IPS-20b (cell line): ENCODE measurements around the gene MANEA.
"Not testable (repeated sequence)": the region's sequence is repeated elsewhere in the genome, so short reads cannot be mapped to it uniquely, and the experiment has no call there.

ENCODE experiments used
- H3K27ac ChIP-seq: one replicate; pipeline ENCODE4 v1.5.1; 2013; ENCODE audit warnings: low read length
- H3K27me3 ChIP-seq: 2 replicates; pipeline ENCODE4 v1.6.1; 2013; ENCODE audit warnings: mild to moderate bottlenecking, low read length, inconsistent platforms; ENCODE audit not compliant: insufficient read depth
- H3K36me3 ChIP-seq: 2 replicates; pipeline ENCODE4 v1.6.1; 2013; ENCODE audit warnings: low read depth, mild to moderate bottlenecking, inconsistent platforms, low read length, moderate library complexity; ENCODE audit not compliant: insufficient read depth
- H3K4me1 ChIP-seq: 2 replicates; pipeline ENCODE4 v1.6.1; 2013; ENCODE audit warnings: mild to moderate bottlenecking, control low read depth, inconsistent platforms, low read length, moderate library complexity; ENCODE audit not compliant: insufficient read depth
- H3K4me3 ChIP-seq: 2 replicates; pipeline ENCODE4 v1.5.1; 2013; ENCODE audit warnings: mild to moderate bottlenecking, low read length, inconsistent platforms
- H3K9ac ChIP-seq: 2 replicates; pipeline ENCODE4 v1.6.1; 2013; ENCODE audit warnings: low read depth, mild to moderate bottlenecking, inconsistent platforms, low read length, moderate library complexity
- H3K9me3 ChIP-seq: 2 replicates; pipeline ENCODE4 v1.6.1; 2013; ENCODE audit warnings: mild to moderate bottlenecking, low read depth, low read length, inconsistent platforms; ENCODE audit not compliant: insufficient read depth

Gene MANEA

DNA sequence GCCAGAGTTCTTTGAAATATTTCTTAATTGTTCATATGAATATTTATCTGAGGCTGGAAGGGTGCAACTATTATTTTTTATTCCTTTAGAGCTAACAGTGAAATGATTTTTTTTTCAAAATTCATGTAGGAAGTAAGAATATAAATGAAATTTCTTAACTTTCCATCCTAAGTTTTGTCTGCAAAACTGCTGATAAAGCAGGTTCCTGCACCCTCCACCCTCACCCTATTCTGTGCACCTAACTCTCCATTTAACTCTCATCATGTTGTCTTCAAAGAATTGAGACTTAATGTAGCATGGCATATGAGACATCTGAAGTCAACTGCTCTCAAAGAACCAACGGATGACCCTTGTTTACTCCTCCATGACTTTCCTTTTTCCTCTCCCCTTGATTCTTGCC, 23.5 kb upstream of the MANEA start:
- Histone ChIP-seq H3K27me3 (no peaks in the 10 kb centered on the region), H3K9me3 (no peaks in the 10 kb centered on the region), H3K36me3 (no peaks in the 10 kb centered on the region), H3K9ac (no peak overlapping the region), H3K4me3 (no peak overlapping the region), H3K27ac (no peak overlapping the region), H3K4me1 (no peaks in the 10 kb centered on the region)

DNA sequence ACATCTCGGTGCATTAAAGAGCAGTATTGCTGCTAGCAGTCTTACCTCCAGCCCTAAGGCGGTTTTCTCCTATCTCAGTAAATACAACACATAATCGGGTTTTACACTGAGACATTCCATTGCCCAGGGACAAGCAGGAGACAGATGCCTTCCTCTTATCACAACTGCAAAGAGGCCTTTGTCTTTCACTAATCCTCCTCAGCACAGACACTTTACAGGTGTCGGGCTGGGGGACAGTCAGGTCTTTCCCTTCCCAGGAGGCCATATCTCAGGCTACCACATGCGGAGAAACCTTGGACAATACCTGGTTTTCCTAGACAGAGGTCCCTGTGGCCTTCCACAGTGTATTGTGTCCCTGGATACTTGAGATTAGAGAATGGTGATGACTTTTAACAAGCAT, 16.4 kb upstream of the MANEA start:
- H3K9me3 ChIP-seq, H3K4me3 ChIP-seq, H3K4me1 ChIP-seq, H3K9ac ChIP-seq, H3K27ac ChIP-seq, H3K36me3 ChIP-seq, H3K27me3 ChIP-seq: not testable (repeated sequence)

DNA sequence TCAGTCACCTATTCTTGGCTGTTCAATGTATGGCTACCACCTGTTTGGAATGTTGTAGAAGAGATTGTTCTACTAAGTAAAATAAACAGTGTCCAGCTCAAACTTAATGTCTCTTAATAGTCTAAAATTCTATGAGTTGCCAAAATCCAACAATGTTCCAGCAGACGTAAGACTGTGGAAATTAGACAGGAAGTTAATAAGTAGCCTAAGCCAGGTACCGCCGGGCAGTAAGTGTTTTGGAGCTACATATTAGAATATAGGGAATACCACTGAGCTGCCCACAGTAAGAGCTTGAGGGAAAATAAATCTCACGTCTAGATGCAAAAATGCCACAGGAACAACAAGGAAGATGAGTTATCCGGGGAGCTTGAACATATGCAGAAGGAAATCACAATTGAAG, 7.8 kb upstream of the MANEA start:
- H3K9ac ChIP-seq = no peak overlapping the region
- no peaks in the 10 kb centered on the region for H3K36me3 ChIP-seq
- H3K27me3 ChIP-seq = no peaks in the 10 kb centered on the region
- H3K27ac ChIP-seq = no peak overlapping the region
- no peaks in the 10 kb centered on the region; the same call in 1 of the 2 replicates for H3K4me1 ChIP-seq
- H3K9me3 ChIP-seq = no peaks in the 10 kb centered on the region
- H3K4me3 ChIP-seq = no peak overlapping the region

DNA sequence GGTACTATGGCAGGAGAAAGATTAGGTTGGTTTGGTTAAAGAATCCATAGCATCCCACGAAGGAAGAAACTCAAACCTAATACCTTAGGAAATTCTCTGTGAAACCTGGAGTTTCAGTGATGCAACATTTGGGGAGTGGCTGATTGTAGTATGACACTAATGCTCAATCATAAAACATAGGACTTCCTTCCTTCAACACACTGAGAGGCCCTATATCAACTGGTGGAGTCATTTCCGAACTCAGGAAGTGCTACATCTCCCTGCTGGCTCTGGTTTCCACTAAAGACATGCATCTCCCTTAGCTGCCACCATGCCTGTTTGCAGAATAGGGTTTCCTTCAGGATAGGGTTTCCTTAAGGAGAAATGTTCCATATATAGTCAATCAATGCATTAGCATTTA, 5.2 kb upstream of the MANEA start:
- H3K27me3 ChIP-seq = no peaks in the 10 kb centered on the region
- no peaks in the 10 kb centered on the region; the same call in 1 of the 2 replicates for H3K4me1 ChIP-seq
- H3K36me3 ChIP-seq = no peaks in the 10 kb centered on the region
- no peak overlapping the region for H3K4me3 ChIP-seq
- no peak overlapping the region for H3K9ac ChIP-seq
- H3K9me3 ChIP-seq = no peaks in the 10 kb centered on the region; the same call in 1 of the 2 replicates
- H3K27ac ChIP-seq = no peak overlapping the region

DNA sequence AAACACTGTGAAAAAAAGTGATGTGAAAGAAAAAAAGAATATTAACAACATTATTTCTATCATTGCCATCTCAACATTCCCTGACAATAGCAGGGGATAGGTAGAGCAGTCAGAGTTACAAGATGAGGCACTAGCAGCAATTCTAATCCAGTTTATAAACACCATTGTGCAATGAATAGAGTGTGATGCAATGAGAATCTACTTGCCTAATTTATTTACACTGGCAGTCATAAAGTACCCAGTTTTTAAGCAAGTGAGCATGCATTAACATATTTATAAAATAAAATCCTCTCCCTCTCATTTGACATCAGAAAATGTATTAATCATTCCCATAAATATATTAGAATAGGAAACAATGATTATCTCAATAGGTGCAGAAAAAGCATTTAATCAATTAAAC, 2.5 kb upstream of the MANEA start:
- Histone ChIP-seq H3K36me3 (no peaks in the 10 kb centered on the region), H3K27me3 (no peaks in the 10 kb centered on the region), H3K9ac (no peak overlapping the region), H3K4me1 (peaks cover 3% of the 10 kb centered on the region; the same call in 1 of the 2 replicates), H3K27ac (no peak overlapping the region), H3K9me3 (no peaks in the 10 kb centered on the region; the same call in 1 of the 2 replicates), H3K4me3 (peak overlapping the region; percentile 32; the same call in 1 of the 2 replicates)

DNA sequence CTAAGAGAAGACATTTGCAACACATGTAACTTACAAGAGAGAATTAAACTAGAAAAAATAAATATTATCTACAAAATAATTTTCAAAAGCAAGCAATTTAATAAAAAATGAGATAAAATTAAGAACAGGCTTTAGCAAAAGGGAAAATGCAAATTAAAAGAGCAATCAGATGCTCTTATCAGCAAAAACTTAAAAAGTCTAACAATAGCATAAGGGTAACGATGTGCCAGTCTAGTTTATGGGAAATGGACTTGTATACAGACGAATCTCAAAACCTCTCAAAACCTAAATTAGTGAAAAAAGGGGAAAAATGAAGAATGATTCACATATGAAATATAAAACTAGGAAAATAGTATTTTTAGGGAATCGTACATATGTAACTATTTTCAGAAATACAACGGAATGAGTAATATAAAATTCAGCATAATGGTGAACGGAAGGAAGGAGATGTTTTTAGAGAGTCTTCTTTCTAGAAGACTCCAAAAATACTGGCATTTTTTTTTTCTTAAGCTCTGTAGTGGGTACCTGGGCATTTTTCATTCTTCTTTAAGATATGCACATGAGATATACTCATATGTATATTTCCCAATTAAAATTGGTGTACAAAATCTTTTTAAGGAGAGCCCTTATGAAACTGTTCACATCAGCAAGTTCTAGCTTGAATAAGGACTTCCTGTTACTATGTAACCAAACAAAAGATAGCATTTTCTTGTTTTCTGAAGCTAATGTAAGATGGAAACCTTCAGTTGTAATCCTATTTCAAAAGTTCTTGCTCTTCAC, 927 bp upstream of the MANEA start:
- H3K27me3 ChIP-seq = no peaks in the 10 kb centered on the region

DNA sequence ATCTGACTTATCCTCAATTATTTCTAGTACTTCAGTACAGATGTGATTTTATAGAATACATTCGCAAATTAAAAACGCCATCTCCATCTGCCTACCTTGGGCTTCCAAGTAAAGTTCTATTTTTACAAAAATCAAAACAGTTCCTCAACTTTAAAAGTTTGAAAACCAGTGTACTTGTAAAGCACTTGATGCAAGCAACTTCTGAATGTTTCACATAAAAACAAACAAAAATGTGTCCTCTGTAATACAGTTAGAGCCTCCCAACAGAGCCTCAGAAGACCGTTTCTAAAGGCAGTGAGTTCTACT, 384 bp upstream of the MANEA start:
- peak overlapping the region; percentile 16 for H3K27ac ChIP-seq

More for the DNA sequence above, 927 bp upstream of the MANEA start:
- peak overlapping the region; percentile 16 for H3K27ac ChIP-seq
- peak overlapping the region; percentile 98 for H3K4me3 ChIP-seq
- no peaks in the 10 kb centered on the region for H3K36me3 ChIP-seq
- no peaks in the 10 kb centered on the region; the same call in 1 of the 2 replicates for H3K9me3 ChIP-seq
- peaks cover 3% of the 10 kb centered on the region; the same call in 1 of the 2 replicates for H3K4me1 ChIP-seq
- peak overlapping the region; percentile 90 for H3K9ac ChIP-seq

DNA sequence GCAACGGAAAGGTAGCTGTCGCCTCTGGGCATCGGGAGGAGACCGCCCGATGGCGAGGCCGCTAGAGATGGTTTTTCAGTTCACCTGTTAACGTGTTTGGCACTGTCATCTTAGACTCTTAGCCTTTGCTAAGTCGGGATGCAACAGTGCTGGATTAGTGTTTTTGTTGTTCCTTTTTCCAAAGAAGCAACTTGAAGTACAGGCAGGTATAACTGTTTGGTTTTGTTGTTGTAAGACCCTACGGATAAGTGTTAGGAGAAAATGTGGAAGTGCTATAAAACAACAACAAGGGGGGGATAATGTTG, 723 bp downstream of the MANEA start:
- Histone ChIP-seq H3K9me3 (no peaks in the 10 kb centered on the region; the same call in 1 of the 2 replicates), H3K9ac (peak overlapping the region; percentile 78; the same call in 1 of the 2 replicates), H3K4me3 (peak overlapping the region; percentile 98), H3K27me3 (no peaks in the 10 kb centered on the region), H3K27ac (peak overlapping the region; percentile 0), H3K36me3 (no peaks in the 10 kb centered on the region), H3K4me1 (0 out of 2 replicates have a peak, but pooled peaks cover 3% of the 10 kb centered on the region)

More for the DNA sequence above, 384 bp upstream of the MANEA start:
- H3K9me3 ChIP-seq = no peaks in the 10 kb centered on the region; the same call in 1 of the 2 replicates
- no peaks in the 10 kb centered on the region for H3K36me3 ChIP-seq
- H3K4me3 ChIP-seq = peak overlapping the region; percentile 98
- H3K4me1 ChIP-seq = peaks cover 3% of the 10 kb centered on the region; the same call in 1 of the 2 replicates
- peak overlapping the region; percentile 90 for H3K9ac ChIP-seq
- no peaks in the 10 kb centered on the region for H3K27me3 ChIP-seq

DNA sequence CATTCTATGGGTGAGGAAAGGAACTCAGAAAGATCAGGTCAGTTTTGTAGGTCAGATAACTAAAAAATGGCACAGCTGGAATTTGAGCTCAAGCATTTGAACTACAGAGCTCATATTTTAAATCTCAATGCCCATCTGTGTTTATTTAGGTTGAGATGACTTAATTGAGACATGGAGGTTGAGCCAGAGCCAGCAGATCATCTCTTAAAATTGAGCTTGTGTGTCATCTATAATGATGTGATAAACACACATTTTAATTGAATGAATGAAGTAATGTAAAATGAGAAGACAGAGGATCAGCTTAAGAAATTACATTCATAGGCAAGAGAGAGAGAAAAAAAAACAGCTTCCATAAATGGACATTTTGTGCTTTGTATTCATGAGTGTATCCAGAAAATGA, 3.7 kb downstream of the MANEA start:
- no peaks in the 10 kb centered on the region for H3K27me3 ChIP-seq
- 0 out of 2 replicates have a peak, but pooled peaks cover 3% of the 10 kb centered on the region for H3K4me1 ChIP-seq
- no peak overlapping the region for H3K27ac ChIP-seq
- no peak overlapping the region for H3K9ac ChIP-seq
- H3K4me3 ChIP-seq = no peak overlapping the region
- H3K9me3 ChIP-seq = peaks cover 17% of the 10 kb centered on the region
- H3K36me3 ChIP-seq = no peaks in the 10 kb centered on the region

DNA sequence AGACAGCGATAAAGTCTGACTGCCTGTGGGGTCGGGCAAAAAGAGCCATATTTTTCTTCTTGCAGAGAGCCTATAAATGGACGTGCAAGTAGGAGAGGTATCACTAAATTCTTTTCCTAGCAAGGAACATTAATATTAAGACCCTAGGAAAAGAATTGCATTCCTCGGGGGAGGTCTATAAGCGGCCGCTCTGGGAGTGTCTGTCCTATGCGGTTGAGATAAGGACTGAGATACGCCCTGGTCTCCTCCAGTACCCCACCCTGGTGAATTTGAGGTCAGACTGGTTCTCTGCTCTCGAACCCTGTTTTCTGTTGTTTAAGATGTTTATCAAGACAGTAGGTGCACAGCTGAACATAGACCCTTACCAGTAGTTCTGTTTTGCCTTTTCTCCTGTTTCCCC, 6.9 kb downstream of the MANEA start:
- H3K9me3 ChIP-seq = peaks cover 17% of the 10 kb centered on the region
- H3K9ac ChIP-seq, H3K27ac ChIP-seq, H3K36me3 ChIP-seq, H3K4me1 ChIP-seq, H3K27me3 ChIP-seq, H3K4me3 ChIP-seq: not testable (repeated sequence)

DNA sequence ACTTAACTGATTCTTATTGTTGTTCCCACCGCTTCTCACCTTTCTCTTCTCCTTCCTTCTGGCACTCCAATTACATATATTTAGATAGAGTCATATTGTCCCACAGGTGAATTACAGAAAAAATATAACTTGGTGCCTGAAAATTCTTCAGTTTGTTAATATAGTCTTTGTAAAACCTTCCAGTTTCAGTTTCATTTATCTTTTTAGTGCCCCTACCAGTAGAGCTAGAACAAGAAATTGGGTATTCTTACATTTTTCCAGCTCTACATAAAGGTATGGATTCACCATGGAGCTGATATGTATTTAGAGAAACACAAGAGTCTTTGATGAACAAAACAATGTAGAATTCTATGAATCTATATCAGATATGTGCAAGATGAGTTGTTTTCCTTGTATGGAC, 10.7 kb downstream of the MANEA start:
- 0 out of 2 replicates have a peak, but pooled peaks cover 3% of the 10 kb centered on the region for H3K36me3 ChIP-seq

DNA sequence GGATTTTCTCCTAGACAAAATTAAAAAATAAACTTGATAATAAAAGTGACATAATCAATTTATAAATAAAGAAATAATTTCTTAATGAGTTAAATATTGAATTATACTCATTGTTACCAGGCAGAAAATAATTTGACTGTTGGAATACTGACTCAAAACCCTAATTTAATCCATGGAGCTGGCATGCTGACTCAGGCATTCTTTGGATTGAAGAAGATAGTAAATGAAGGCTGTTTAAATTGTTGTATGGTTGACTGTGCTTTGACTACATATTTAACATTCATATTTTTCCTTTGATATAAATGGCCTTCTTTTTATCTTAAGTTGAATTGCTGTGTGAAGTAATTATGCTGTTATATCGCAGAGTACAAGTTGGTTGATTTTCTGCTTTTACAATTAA, 11.7 kb downstream of the MANEA start:
- H3K9ac ChIP-seq = no peak overlapping the region
- H3K27ac ChIP-seq = no peak overlapping the region
- H3K4me3 ChIP-seq = no peak overlapping the region
- H3K9me3 ChIP-seq = peaks cover 12% of the 10 kb centered on the region; the same call in 1 of the 2 replicates
- 0 out of 2 replicates have a peak, but pooled peaks cover 3% of the 10 kb centered on the region for H3K36me3 ChIP-seq
- peaks cover 8% of the 10 kb centered on the region; the same call in 1 of the 2 replicates for H3K4me1 ChIP-seq
- no peaks in the 10 kb centered on the region for H3K27me3 ChIP-seq

More for the DNA sequence above, 10.7 kb downstream of the MANEA start:
- Histone ChIP-seq H3K4me3 (no peak overlapping the region), H3K9ac (no peak overlapping the region), H3K27ac (no peak overlapping the region), H3K9me3 (peaks cover 21% of the 10 kb centered on the region), H3K4me1 (peaks cover 8% of the 10 kb centered on the region; the same call in 1 of the 2 replicates), H3K27me3 (no peaks in the 10 kb centered on the region)
